Measurements from ENCODE around the gene MIPEP.

DNA sequence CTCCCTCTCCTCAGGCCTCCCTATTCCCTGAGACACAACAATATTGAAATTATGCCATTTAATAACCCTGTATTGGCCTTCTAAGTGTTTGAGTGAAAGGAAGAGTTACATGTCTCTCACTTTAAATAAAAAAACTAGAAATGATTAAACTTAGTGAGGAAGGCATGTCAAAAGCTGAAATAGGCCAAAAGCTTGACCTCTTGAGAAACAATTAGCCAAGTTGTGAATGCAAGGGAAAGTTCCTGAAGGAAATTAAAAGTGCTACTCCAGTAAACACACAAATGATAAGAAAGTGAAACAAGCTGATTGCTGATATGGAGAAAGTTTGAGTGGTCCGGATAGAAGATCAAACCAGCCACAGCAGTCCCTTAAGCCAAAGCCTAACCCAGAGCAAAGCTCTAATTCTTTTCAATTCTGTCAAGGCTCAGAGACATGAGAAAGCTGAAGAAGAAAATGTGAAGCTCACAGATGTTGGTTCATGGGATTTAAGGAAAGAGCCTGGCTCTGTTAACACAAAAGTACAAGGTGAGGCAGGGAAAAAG, 191.4 kb downstream of the MIPEP start:
- no peak for TF ChIP-seq POLR2A (conservative IDR thresholded peaks at IDR 0.05)
- no peak for TF ChIP-seq LARP7 (IDR thresholded peaks at IDR 0.05)
- TF ChIP-seq, protein P1, sequence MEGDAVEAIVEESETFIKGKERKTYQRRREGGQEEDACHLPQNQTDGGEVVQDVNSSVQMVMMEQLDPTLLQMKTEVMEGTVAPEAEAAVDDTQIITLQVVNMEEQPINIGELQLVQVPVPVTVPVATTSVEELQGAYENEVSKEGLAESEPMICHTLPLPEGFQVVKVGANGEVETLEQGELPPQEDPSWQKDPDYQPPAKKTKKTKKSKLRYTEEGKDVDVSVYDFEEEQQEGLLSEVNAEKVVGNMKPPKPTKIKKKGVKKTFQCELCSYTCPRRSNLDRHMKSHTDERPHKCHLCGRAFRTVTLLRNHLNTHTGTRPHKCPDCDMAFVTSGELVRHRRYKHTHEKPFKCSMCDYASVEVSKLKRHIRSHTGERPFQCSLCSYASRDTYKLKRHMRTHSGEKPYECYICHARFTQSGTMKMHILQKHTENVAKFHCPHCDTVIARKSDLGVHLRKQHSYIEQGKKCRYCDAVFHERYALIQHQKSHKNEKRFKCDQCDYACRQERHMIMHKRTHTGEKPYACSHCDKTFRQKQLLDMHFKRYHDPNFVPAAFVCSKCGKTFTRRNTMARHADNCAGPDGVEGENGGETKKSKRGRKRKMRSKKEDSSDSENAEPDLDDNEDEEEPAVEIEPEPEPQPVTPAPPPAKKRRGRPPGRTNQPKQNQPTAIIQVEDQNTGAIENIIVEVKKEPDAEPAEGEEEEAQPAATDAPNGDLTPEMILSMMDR (IDR thresholded peaks at IDR 0.05 in 2 of 3, conservative IDR thresholded peaks at IDR 0.05 in 1 of 3; ENCODE audit: insufficient read depth in 2 of 3, low read depth in 1 of 3, low read length in 3 of 3) = no peak
- no peak for TF ChIP-seq JUND (IDR thresholded peaks at IDR 0.05; ENCODE audit: borderline replicate concordance, low read depth, low read length)
- no peak for TF ChIP-seq JUND (tag; IDR thresholded peaks at IDR 0.05; ENCODE audit: borderline replicate concordance, low read depth, low read length)
- TF ChIP-seq CREB1 (IDR thresholded peaks at IDR 0.05) = no peak
- TF ChIP-seq CREB1 (CRISPR knock-in tag; IDR thresholded peaks at IDR 0.05) = no peak
- TF ChIP-seq RAD51 (IDR thresholded peaks at IDR 0.05; ENCODE audit: borderline replicate concordance, low read depth) = no peak
- no peak for TF ChIP-seq RAD21 (CRISPR knock-in tag; conservative IDR thresholded peaks at IDR 0.05 in 1 of 2, IDR thresholded peaks at IDR 0.05 in 1 of 2)
- no peak for TF ChIP-seq HNRNPK (IDR thresholded peaks at IDR 0.05; ENCODE audit: low read depth, low read length, poor library complexity, severe bottlenecking)
- no peak for TF ChIP-seq TBP (optimal IDR thresholded peaks at IDR 0.05; ENCODE audit: low read depth, low read length)
- TF ChIP-seq ATF1 (CRISPR knock-in tag; IDR thresholded peaks at IDR 0.05) = no peak
- no peak for TF ChIP-seq ATF1 (tag; IDR thresholded peaks at IDR 0.05)
- no peak for TF ChIP-seq SNRNP70 (optimal IDR thresholded peaks at IDR 0.05; ENCODE audit: low read depth, low read length)
- no peak for TF ChIP-seq TOE1 (IDR thresholded peaks at IDR 0.05; ENCODE audit: borderline replicate concordance)
- no peak for TF ChIP-seq TOE1 (CRISPR knock-in tag; IDR thresholded peaks at IDR 0.05; ENCODE audit: borderline replicate concordance, low read depth)
- no peak for TF ChIP-seq MTA1 (IDR thresholded peaks at IDR 0.05; ENCODE audit: borderline replicate concordance)
- TF ChIP-seq ZNF184 (CRISPR knock-in tag; IDR thresholded peaks at IDR 0.05) = no peak

Data from K562 (cell line).